ENCODE data around the gene OR7C1.
"Not testable (repeated sequence)": the region's sequence is repeated elsewhere in the genome, so short reads cannot be mapped to it uniquely, and the experiment has no call there.

OR7C1 gene

GRCh38 chr19:14835011-14835410 lies at the start of gene OR7C1, which contains the start of gene OR7A5:
Gene OR7C1, minus strand, starts transcription at chr19:14835185. Its CDS starts 35,049 bp downstream, at chr19:14800136.
Gene OR7A5, minus strand, starts transcription at chr19:14835185. Its CDS starts 6,944 bp downstream, at chr19:14828241.
- no peak for DNase-seq

- DNase-seq = no peak
Measured at GRCh38 chr19:14871619-14872230, 36.7 kb upstream of the OR7C1 start.

GRCh38 chr19:14868497-14868896 lies 33.5 kb upstream of the OR7C1 start:
- no peak for DNase-seq

- no peak for DNase-seq
Measured at GRCh38 chr19:14848822-14849221, 13.8 kb upstream of the OR7C1 start, which contains the start of gene OR7A10. Gene OR7A10, minus strand, starts transcription at chr19:14848922. Its CDS starts 7,045 bp downstream, at chr19:14841877.

GRCh38 chr19:14843578-14843977 lies 8.6 kb upstream of the OR7C1 start:
- no peak for DNase-seq

- DNase-seq = no peak
Measured at GRCh38 chr19:14843169-14843568, 8.2 kb upstream of the OR7C1 start.

GRCh38 chr19:14840206-14840605 lies 5.2 kb upstream of the OR7C1 start:
- DNase-seq = no peak

- no peak for DNase-seq
Measured at GRCh38 chr19:14837391-14837790, 2.4 kb upstream of the OR7C1 start.

GRCh38 chr19:14830702-14831101 lies 4.3 kb downstream of the OR7C1 start:
- no peak for DNase-seq

GRCh38 chr19:14826006-14826405 lies 9.0 kb downstream of the OR7C1 start:
- no peak for DNase-seq

GRCh38 chr19:14821937-14822336 lies 13.0 kb downstream of the OR7C1 start:
- DNase-seq = no peak

GRCh38 chr19:14818588-14818987 lies 16.4 kb downstream of the OR7C1 start:
- no peak for DNase-seq

GRCh38 chr19:14817052-14817451 lies 17.9 kb downstream of the OR7C1 start:
- no peak for DNase-seq

GRCh38 chr19:14814982-14815652 lies 19.9 kb downstream of the OR7C1 start:
- no peak for DNase-seq

GRCh38 chr19:14809272-14810057 lies 25.5 kb downstream of the OR7C1 start:
- no peak for DNase-seq

GRCh38 chr19:14804765-14805164 lies 30.2 kb downstream of the OR7C1 start:
- no peak for DNase-seq

GRCh38 chr19:14798760-14799159 lies 36.2 kb downstream of the OR7C1 start:
- no peak for DNase-seq

GRCh38 chr19:14796021-14796420 lies 39.0 kb downstream of the OR7C1 start:
- no peak for DNase-seq

- no peak for DNase-seq
Measured at GRCh38 chr19:14795078-14795721, 39.8 kb downstream of the OR7C1 start.

- not testable (repeated sequence) for DNase-seq
Measured at GRCh38 chr19:14792250-14792649, 42.7 kb downstream of the OR7C1 start.

- peak; percentile 21 for DNase-seq
Measured at GRCh38 chr19:14786421-14786851, 48.5 kb downstream of the OR7C1 start.

- not testable (repeated sequence) for DNase-seq
Measured at GRCh38 chr19:14785102-14785793, 49.7 kb downstream of the OR7C1 start.
